BLaER1 treated with 17β-estradiol and CSF1 and Interleukin-3, amounts not matched to agents 10 nM and 100 nM (cell line): ENCODE measurements around the gene TMPRSS6.
A peak's percentile ranks its signal among the peaks of the same experiment; 100 is the strongest.

Experiments
- H3K27ac ChIP-seq, 11 experiments: shearing (Covaris generic); formaldehyde crosslinking; 2 replicates each; pipeline ENCODE4 v1.8.1; 2022
- H3K27me3 ChIP-seq, 11 experiments: shearing (Covaris generic); formaldehyde crosslinking; 2 replicates each; pipeline ENCODE4 v1.8.1; 2022
- H3K36me3 ChIP-seq, 11 experiments: shearing (Covaris generic); formaldehyde crosslinking; 2 replicates each; pipeline ENCODE4 v1.8.1; 2022
- H3K4me1 ChIP-seq, 10 experiments: shearing (Covaris generic); formaldehyde crosslinking; 2 replicates each; pipeline ENCODE4 v1.8.1; 2022
- H3K4me2 ChIP-seq, 11 experiments: shearing (Covaris generic); formaldehyde crosslinking; 2 replicates each; pipeline ENCODE4 v1.8.1; 2022
- H3K4me3 ChIP-seq, 10 experiments: shearing (Covaris generic); formaldehyde crosslinking; 2 replicates each; pipeline ENCODE4 v1.8.1; 2022
- H3K9ac ChIP-seq, 11 experiments: shearing (Covaris generic); formaldehyde crosslinking; 2 replicates each; pipeline ENCODE4 v1.8.1; 2022
- H3K9me3 ChIP-seq, 11 experiments: shearing (Covaris generic); formaldehyde crosslinking; replicated peaks in 1 of 11; 2 replicates each; pipeline ENCODE4 v1.8.1; 2022
- H4K20me1 ChIP-seq, 11 experiments: shearing (Covaris generic); formaldehyde crosslinking; 2 replicates each; pipeline ENCODE4 v1.8.1; 2022
- Cebpa-rat ChIP-seq, 11 experiments: shearing (Covaris generic); IDR thresholded peaks; 2 replicates each; pipeline ENCODE4 v1.8.1; 2022

The TMPRSS6 gene

DNA sequence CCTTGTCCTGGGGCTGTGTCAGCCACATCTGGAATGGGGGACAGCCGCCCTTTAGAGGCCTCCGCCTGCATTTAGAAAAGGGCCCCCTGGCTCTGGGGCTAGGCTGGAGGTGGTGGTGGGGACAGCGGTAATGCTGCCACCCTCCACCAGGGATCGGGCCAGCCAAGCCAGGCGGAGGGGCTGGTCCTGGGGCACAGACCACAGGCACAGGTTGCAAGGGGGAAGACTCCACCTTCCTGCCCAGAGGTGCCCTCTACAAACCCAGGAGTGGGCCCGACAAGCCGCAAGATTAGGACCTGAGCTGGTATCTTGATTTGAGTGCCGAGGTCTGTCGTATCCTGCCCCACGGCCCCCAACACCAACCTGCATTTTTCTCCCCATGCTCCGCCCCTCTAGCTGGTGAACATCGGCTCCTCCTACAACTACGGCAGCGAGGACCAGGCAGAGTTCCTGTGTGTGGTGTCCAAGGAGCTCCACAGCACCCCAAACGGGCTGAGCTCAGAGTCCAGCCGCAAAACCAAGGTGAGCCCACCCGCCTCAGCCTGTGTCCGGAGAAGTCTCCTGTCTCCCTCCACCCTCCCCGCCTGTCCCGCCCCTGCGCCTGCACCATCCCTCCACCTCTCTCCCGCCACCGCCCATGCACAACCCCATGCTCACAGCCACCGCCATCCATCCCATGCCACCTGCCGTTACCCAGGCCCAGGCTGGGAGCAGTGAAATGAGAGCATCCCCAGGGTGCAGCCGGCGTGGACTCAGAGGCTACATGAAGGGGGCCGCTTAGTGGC, 50.4 kb downstream of the TMPRSS6 start:
- H3K4me3 ChIP-seq = no peak overlapping the region
- H3K27ac ChIP-seq = no peak overlapping the region
- peak overlapping the region in 8 of 11 experiments; percentile 16 to 72 (median 56); a peak in 13 of 22 replicates for H3K4me2 ChIP-seq
- no peaks in the 10 kb centered on the region for H3K9me3 ChIP-seq
- peaks cover 6 to 69% (median 61%) of the 10 kb centered on the region in 10 experiments for H3K4me1 ChIP-seq
- H3K9ac ChIP-seq = peak overlapping the region in 2 of 11 experiments; percentile 33 to 35; a peak in 2 of 22 replicates
- no peak for TF ChIP-seq Cebpa-rat (IDR thresholded peaks at IDR 0.05)
- peaks cover 38 to 78% (median 65%) of the 10 kb centered on the region in 11 experiments for H3K36me3 ChIP-seq
- peaks cover 0 to 76% (median 24%) of the 10 kb centered on the region in 11 experiments; a peak in 16 of 22 replicates for H4K20me1 ChIP-seq
- no peaks in the 10 kb centered on the region for H3K27me3 ChIP-seq

DNA sequence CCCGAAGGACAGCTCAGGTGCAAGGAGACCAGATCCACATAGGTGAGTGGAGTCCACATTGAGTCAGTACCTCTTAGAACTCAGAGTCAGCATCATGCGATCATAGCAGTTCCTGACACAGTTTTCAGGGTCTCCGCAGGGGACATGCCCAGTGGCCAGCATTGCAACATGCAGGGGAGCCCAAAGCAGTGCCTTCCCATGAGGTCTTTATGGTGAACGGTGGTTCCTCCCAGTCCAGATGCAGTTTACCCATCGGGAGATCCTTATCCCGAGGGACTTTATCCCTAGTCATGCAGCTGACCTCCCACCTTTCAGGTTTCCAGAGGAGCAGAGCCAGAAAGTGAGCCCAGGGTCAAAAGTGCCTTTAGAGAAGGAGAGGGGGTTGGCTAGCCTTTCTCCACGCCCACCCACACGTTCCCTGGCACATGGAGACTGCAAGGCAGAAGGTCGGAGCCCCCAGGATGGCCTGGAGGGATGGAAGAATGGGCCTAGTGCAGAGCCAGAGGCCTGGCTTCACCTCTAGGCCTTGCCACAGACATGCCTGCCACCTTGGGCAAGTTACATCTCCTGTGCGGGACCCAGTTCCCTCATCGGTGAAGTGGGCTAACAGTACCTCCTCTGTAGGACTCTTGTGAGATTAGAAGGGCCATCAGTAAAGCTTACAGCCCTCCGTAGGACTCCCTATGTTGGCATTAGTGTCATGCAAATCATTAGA, 51.6 kb downstream of the TMPRSS6 start:
- Histone ChIP-seq H3K4me3 (no peak overlapping the region), H3K4me1 (peaks cover 17 to 70% (median 64%) of the 10 kb centered on the region in 10 experiments), H3K9me3 (no peaks in the 10 kb centered on the region), H3K4me2 (no peak overlapping the region), H3K27ac (no peak overlapping the region), H3K9ac (no peak overlapping the region), H3K27me3 (no peaks in the 10 kb centered on the region), H4K20me1 (peaks cover 0 to 81% (median 32%) of the 10 kb centered on the region in 11 experiments; a peak in 16 of 22 replicates), H3K36me3 (peaks cover 38 to 85% (median 65%) of the 10 kb centered on the region in 11 experiments)
- TF ChIP-seq Cebpa-rat (IDR thresholded peaks at IDR 0.05) = no peak

DNA sequence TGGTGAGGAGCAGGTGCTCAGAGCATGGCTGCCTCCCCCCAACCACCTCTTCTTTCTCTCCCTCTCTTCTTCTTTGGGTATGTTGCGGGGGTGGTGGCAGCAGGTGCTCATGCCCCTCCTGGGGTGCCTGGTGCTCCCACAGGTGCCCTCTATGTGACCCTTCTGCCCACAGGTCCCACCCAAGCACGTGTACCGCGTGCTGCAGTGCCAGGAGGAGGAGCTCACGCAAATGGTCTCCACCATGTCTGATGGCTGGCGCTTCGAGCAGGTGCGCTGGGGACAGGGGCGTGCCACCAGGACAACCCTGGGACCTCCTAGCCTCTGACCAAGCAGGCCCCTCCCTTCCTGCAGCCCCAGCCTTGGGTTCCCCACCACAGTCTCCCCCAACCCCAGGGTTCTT, 52.3 kb downstream of the TMPRSS6 start:
- Histone ChIP-seq H3K27ac (no peak overlapping the region), H3K9me3 (no peaks in the 10 kb centered on the region), H3K4me2 (no peak overlapping the region), H3K36me3 (peaks cover 38 to 86% (median 65%) of the 10 kb centered on the region in 11 experiments), H4K20me1 (peaks cover 0 to 77% (median 25%) of the 10 kb centered on the region in 11 experiments; a peak in 16 of 22 replicates), H3K4me1 (peaks cover 25 to 70% (median 64%) of the 10 kb centered on the region in 10 experiments), H3K9ac (no peak overlapping the region), H3K4me3 (no peak overlapping the region), H3K27me3 (no peaks in the 10 kb centered on the region)
- TF ChIP-seq Cebpa-rat (IDR thresholded peaks at IDR 0.05) = no peak

- H3K4me1 ChIP-seq = peaks cover 27 to 63% (median 58%) of the 10 kb centered on the region in 10 experiments
- no peak overlapping the region for H3K4me2 ChIP-seq
- TF ChIP-seq Cebpa-rat (IDR thresholded peaks at IDR 0.05) = no peak
- no peak overlapping the region for H3K9ac ChIP-seq
- H3K27me3 ChIP-seq = no peaks in the 10 kb centered on the region
- no peak overlapping the region for H3K4me3 ChIP-seq
- peaks cover 0 to 67% (median 25%) of the 10 kb centered on the region in 11 experiments; a peak in 16 of 22 replicates for H4K20me1 ChIP-seq
- no peak overlapping the region for H3K27ac ChIP-seq
- H3K36me3 ChIP-seq = peaks cover 38 to 80% (median 61%) of the 10 kb centered on the region in 11 experiments
- H3K9me3 ChIP-seq = no peaks in the 10 kb centered on the region
Measured at GRCh38 chr22:37056246-37056645, 53.3 kb downstream of the TMPRSS6 start.

DNA sequence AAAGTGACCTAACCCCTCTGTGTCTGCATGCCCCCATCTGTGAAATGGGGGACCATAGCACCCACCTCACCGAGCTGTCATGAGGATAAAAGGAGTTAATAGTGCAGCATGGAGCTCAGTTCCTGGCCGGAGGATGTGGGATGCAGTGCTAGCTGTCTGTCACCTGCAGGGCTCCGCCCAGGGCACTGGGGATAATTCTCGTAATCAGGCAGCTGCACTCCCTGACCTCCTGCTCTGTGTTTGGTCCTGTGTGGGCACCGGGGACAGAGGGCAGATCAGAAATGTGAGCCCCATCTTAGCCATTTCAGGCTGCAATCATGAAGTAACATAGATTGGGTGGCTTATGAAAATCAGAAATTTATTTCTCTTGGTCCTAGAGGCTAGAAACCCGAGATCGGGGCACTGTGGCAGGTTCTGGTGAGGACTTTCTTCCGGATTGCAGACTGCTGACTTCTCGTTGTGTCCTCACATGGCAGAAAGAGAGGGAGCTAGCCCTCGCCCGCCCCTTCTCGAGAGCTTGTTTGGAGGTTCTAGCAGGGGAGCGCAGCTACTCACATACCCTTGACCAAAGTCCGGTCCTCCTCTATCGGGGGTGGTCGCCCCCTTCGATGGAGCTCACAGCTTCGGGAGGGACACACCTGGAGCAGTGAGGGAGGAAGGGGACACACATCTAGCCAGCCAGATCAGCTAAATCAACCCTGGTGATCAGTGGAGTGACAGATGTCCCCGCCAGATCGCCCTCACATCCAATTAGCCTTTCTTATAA, 54.7 kb downstream of the TMPRSS6 start:
- Histone ChIP-seq H3K27me3 (no peaks in the 10 kb centered on the region), H3K9me3 (no peaks in the 10 kb centered on the region), H4K20me1 (peaks cover 0 to 53% (median 20%) of the 10 kb centered on the region in 11 experiments; a peak in 15 of 22 replicates), H3K4me1 (peaks cover 39 to 55% (median 53%) of the 10 kb centered on the region in 10 experiments), H3K4me2 (peak overlapping the region; percentile 93 to 100 (median 97)), H3K4me3 (no peak overlapping the region; a peak in 1 of 20 replicates), H3K36me3 (peaks cover 34 to 66% (median 54%) of the 10 kb centered on the region in 11 experiments), H3K9ac (peak overlapping the region in 7 of 11 experiments; percentile 7 to 87 (median 46); a peak in 7 of 22 replicates), H3K27ac (no peak overlapping the region)
- no peak for TF ChIP-seq Cebpa-rat (IDR thresholded peaks at IDR 0.05)

DNA sequence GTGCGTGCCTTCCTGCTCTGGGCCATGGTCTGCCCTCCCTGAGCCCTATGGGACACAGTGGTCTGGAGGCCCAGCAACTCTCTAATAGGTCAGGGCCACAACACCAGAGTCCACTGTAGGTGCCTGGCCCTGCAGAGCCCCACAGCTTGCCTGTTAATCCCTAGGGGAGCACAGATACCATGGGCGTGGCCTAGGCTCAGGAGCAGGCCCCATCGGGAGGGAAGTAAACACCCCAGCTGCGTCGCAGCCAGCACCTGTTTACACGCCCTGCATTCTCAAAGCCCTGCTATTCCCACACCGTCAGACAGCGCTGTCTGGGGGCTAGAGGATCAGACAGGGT, 55.5 kb downstream of the TMPRSS6 start:
- no peaks in the 10 kb centered on the region for H3K27me3 ChIP-seq
- H3K4me3 ChIP-seq = peak overlapping the region in 1 of 10 experiments; percentile 93; a peak in 2 of 20 replicates
- H3K9ac ChIP-seq = peak overlapping the region in 9 of 11 experiments; percentile 9 to 87 (median 46); a peak in 9 of 22 replicates
- H3K27ac ChIP-seq = no peak overlapping the region; a peak in 2 of 22 replicates
- no peak for TF ChIP-seq Cebpa-rat (IDR thresholded peaks at IDR 0.05)
- H3K4me1 ChIP-seq = peaks cover 39 to 55% (median 48%) of the 10 kb centered on the region in 10 experiments
- H4K20me1 ChIP-seq = peaks cover 0 to 45% (median 20%) of the 10 kb centered on the region in 11 experiments; a peak in 14 of 22 replicates
- peaks cover 32 to 58% (median 46%) of the 10 kb centered on the region in 11 experiments for H3K36me3 ChIP-seq
- no peaks in the 10 kb centered on the region for H3K9me3 ChIP-seq
- peak overlapping the region; percentile 93 to 100 (median 97) for H3K4me2 ChIP-seq

GRCh38 chr22:37053310-37054055, 56.0 kb downstream of the TMPRSS6 start:
- no peaks in the 10 kb centered on the region for H3K9me3 ChIP-seq
- peaks cover 39 to 55% (median 48%) of the 10 kb centered on the region in 10 experiments for H3K4me1 ChIP-seq
- H3K36me3 ChIP-seq = peaks cover 27 to 53% (median 41%) of the 10 kb centered on the region in 11 experiments
- H3K9ac ChIP-seq = peak overlapping the region in 10 of 11 experiments; percentile 13 to 87 (median 80); a peak in 11 of 22 replicates
- H3K4me3 ChIP-seq = peak overlapping the region in 3 of 10 experiments; percentile 81 to 93 (median 86); a peak in 3 of 20 replicates
- H3K27ac ChIP-seq = peak overlapping the region in 1 of 11 experiments; percentile 46; a peak in 2 of 22 replicates
- peaks cover 0 to 40% (median 20%) of the 10 kb centered on the region in 11 experiments; a peak in 13 of 22 replicates for H4K20me1 ChIP-seq
- TF ChIP-seq Cebpa-rat (IDR thresholded peaks at IDR 0.05) = no peak
- peak overlapping the region; percentile 93 to 100 (median 97) for H3K4me2 ChIP-seq
- H3K27me3 ChIP-seq = no peaks in the 10 kb centered on the region
